Measurements from ENCODE around the gene YDJC.
A peak's percentile ranks its signal among the peaks of the same experiment; 100 is the strongest.
"Not testable (repeated sequence)": the region's sequence is repeated elsewhere in the genome, so short reads cannot be mapped to it uniquely, and the experiment has no call there.

The YDJC gene

GRCh38 chr22:21628386-21629254 is 1.2 kb downstream of the YDJC start:
- DNase-seq: no peak

GRCh38 chr22:21626735-21627469 is 2.9 kb downstream of the YDJC start:
- peak; percentile 81 for DNase-seq

GRCh38 chr22:21626073-21626734 is 3.6 kb downstream of the YDJC start:
- peak; percentile 22 for DNase-seq

- no peak for DNase-seq
Measured at GRCh38 chr22:21624880-21625791, 4.7 kb downstream of the YDJC start.

GRCh38 chr22:21624120-21624879 is 5.5 kb downstream of the YDJC start:
- no peak for DNase-seq

GRCh38 chr22:21623648-21623970 is 6.2 kb downstream of the YDJC start:
- DNase-seq: no peak

- no peak for DNase-seq
Measured at GRCh38 chr22:21622919-21623647, 6.7 kb downstream of the YDJC start.

GRCh38 chr22:21622011-21622918 is 7.6 kb downstream of the YDJC start:
- DNase-seq: no peak

- no peak for DNase-seq
Measured at GRCh38 chr22:21621025-21621424, 8.8 kb downstream of the YDJC start.

- DNase-seq: not testable (repeated sequence)
Measured at GRCh38 chr22:21617337-21617736, 12.5 kb downstream of the YDJC start.

- no peak for DNase-seq
Measured at GRCh38 chr22:21615731-21616130, 14.1 kb downstream of the YDJC start.

GRCh38 chr22:21613553-21614233 is 16.1 kb downstream of the YDJC start:
- DNase-seq: no peak

GRCh38 chr22:21612858-21613257 is 17.0 kb downstream of the YDJC start:
- DNase-seq: no peak

GRCh38 chr22:21611210-21611977 is 18.4 kb downstream of the YDJC start:
- DNase-seq: no peak

- DNase-seq: not testable (repeated sequence)
Measured at GRCh38 chr22:21609556-21610157, 20.2 kb downstream of the YDJC start.

- no peak for DNase-seq
Measured at GRCh38 chr22:21606775-21607174, 23.0 kb downstream of the YDJC start.

- no peak for DNase-seq
Measured at GRCh38 chr22:21605887-21606564, 23.8 kb downstream of the YDJC start.

- DNase-seq: no peak
Measured at GRCh38 chr22:21603973-21604372, 25.8 kb downstream of the YDJC start.

Data from NCI-H524 treated with DMSO at 0.1 percent for 48 hours (cell line).